NCI-H1417 (cell line): ENCODE results near the gene GBX1.

Experiments used
- DNase-seq, 3 experiments: peaks; one replicate each; lab custom pipeline; 2025; lab: John Stamatoyannopoulos, UW

Gene GBX1

GRCh38 chr7:151114151-151115090 lies 53.1 kb downstream of the GBX1 start:
- no peak for DNase-seq

DNA sequence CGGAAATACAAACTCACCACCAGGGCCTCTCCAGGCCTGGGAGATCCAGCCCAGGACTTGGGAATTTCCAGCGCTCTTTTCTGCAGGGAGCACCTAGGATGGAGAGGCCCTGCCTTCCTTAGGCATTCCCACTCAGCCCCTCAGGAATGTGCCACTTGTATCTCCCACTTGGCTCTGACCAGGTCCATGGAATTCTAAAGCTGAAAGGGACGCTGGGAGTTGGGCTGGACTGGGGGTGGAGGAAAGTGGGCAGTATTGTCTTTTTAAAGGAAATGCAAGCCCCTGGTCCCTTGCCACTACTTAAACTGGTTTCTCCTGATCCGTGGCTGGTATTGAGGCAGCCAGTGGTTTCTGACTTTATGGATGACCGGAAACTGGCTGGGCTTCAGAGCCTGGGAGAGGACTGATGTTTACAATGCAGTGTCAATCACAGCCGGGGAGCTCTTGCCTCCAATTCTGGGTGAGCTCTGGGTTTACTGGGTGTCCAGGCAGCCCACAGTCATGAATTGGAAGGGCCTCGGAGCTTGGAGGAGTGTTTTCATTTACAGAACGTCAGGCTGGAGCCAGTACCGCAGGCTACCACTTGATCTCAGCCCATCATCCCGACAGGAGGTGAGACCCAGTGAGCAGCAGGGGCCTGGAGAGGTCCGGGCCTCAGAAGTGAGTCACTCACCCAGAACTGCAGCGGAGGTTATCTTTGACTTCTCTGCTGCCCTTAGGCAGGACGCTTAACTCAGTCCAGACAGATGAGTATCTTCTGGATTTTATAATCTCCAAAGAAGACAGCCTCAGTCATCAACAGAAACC lies 53.9 kb downstream of the GBX1 start:
- no peak for DNase-seq

- DNase-seq = peak; percentile 52 to 80 (median 76)
Measured at GRCh38 chr7:151110941-151111645, 56.4 kb downstream of the GBX1 start.

DNA sequence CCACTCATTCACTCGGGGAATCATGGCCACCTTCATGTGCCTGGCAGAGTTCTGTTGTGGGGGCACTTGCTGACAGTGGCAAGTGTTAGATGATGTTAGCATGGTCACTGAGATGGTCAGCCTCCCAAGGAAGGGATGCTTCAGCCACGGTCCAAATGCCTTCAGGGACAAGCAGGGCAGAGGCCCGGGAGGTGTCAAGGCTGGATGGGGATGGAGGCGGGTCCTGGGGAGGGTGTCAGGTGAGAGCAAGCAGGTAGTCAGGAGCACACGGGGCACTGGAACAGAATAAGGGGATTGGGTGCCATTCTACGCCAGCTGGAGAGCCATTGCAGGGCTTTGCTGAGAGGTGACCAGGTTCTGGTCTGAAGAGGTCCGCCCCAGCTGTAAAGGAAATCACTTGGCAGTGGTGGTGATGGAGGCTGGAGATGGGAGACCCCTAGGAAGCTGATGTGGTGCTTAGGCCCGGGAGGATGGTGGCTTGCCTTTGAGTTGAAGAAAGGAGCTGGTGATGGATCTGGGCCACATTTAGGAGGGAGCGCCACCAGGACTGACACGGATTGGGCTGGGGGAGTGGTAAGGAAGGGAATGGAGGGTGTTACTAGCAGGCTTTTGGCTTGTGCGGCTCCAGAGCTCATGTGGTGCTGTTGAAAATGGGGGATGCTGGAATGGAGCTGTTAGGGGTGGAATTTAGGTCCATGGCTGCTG lies 57.1 kb downstream of the GBX1 start:
- no peak for DNase-seq

DNA sequence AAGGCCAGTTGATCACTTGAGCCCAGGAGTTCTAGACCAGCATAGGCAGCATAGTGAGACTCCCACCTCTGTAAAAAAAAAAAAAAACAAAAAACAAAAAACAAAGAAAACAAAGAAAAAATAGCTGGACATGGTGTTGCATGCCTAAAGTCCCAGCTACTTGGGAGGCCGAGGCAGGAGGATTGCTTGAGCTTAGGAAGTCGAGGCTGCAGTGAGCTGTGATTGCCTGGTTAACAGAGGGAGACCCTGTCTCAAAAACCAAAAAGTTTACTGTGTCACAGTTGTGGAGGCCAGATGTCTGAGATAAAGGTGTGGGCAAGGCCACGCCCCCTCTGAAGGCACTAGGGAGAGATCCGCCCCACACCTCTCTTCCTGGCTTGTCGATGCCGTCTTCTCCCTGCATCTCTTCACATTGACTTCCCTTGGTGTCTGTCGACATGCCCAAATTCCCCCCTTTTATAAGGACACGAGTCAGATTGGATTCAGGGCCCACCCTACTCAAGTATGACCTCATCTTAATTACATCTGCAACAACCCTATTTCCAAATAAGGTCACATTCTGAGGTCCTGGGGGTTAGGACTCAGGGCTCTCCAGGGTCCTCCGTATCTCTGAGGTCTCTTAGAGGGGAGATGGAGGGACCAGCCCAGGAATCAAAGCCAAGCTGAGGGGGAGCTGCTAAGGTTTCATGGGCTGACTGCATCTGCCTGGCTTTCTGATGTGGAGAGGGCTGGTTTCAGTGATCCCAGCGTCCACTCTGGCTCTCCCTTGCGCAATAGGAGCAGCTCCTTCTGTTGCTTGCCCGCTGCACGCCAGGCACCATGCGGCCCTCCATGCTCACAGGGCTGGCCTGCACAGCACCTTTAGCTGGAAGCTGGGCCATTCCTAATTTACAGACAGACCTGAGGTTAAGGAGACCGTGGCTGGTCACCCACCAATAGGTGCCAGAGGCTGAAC lies 58.1 kb downstream of the GBX1 start:
- DNase-seq = no peak

DNA sequence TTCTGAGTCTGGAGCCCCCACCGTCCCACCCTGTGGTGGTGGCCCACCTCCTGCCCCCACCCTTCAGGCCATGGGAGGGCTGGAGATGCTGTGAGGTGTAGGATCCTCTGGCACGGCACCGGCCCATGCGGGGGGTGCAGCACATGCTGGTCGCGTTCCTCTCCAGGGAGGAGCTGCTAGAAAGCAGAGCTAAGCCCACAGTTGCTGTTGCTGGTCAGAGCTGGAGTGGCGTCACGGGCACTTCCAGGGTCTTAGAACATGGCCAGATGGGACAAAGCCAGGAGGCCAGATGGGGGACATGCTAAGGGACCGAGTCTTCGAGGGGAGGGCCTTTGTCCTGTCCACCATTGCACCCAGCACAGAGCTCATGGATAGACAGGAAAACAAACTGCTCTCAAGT lies 59.6 kb downstream of the GBX1 start:
- DNase-seq = no peak

DNA sequence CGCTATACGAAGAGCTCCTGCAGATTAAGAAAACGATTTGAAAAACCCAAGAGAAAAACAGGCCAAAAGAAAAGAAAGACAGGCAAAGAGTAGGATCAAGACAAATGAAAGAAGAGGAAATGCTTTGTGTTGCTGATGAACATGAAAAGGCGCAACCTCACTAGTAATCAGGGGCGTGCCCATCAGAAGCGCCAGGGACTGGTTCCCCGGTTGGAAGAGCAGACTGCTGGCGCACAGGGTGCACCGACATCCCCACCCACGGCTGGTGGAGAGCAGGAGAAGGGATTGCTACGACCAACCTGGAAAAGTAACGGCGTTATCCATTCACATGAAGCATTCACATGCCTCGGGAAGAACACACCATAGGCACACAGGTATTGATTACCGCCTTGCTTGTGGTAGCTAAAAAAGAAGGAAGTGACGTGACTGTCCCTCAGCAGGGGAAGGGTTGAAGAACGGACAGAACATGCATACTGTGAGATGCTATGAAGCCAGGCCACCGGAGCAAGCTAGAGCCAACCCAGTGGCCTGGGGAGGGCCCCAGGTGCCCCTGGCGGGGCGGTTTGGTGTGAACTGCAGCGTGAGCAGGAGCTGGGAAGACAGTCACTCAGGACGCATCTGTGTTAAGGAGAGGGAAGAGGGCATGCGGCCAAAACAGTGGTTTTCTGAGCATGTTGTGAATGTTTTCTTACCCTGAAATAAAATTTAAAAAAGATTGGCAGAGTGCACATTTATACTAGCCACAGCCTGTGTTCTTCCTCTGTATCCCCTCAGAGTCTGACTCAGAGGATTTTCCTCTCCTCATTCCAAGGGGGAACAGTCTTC lies 62.9 kb downstream of the GBX1 start:
- no peak for DNase-seq

GRCh38 chr7:151103973-151104372 lies 63.5 kb downstream of the GBX1 start:
- DNase-seq = no peak

DNA sequence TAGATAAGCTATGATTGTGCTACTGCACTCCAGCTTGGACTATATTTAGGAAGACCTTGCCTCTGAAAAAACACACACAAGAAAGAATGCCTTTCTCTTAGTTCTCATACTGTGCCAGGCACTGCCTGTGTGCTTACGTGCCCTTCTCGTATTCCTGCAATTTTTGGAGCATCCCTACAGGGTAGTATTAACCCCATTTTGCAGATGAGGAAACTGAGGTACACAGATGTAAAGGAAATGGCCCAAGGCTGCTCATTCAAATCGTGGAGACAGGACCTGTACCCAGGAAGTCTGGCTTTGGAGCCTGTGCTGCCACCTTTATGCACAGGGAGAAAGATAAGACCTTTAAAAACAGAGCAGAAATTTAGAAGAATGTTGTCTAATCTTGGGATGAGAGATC lies 64.5 kb downstream of the GBX1 start:
- DNase-seq = no peak

DNA sequence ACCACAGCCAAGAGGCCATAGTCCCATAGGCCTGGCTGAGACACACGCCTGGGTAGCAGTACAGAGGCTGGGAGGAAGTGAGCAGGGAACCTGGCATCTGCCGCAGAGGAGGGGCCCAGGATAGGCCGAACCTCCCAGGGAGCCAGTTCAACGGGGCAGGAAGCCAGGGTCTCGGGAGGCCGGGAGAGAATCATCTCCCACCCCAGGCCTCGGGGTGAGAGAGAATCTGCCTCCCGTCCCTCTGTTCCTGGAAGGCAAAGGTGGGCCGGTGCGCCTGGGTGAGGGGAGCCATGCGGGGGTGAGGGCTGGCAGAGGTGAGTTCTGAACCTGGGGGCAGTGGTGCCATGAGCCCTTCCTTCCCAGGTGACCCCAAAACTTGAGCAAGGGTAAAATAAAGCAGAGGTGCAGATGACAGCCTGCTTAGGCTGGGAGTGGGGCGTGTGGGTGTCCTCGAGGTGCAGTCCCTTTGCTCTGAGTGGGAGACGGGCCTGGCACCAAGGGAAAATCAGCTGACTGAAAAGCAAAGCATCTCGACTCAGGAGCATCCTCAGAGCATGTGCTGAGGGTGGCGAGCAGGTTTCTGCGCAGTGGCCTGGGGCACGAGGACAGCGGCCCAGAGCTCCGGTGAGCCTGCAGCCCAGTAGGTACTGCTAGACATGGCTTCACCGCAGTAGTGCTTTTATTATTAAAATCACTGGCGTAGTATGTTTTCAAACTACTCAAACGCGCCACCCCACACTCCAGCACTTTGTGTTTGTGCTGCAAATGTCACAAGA lies 65.7 kb downstream of the GBX1 start:
- no peak for DNase-seq

GRCh38 chr7:151100921-151101320 lies 66.6 kb downstream of the GBX1 start:
- no peak for DNase-seq

GRCh38 chr7:151099486-151100211 lies 67.8 kb downstream of the GBX1 start:
- DNase-seq = no peak
